K562 (cell line): ENCODE measurements around the gene GP1BB. TPM values are rescaled to one million over a fixed set of nuclear protein-coding genes. Genes with fewer than 3 reads are reported as not detected.

ENCODE experiments used
- COPS2 ChIP-seq: fragments of 450-650 bp; conservative IDR thresholded peaks from 2 replicates; pipeline ENCODE4 v1.6.1; 2016; ENCODE audit warnings: mild to moderate bottlenecking, moderate library complexity
- ZBTB40 ChIP-seq, 2 experiments: fragments of 450-650 bp in 1 of 2; sonication (generic) in 1 of 2; formaldehyde crosslinking in 1 of 2; IDR thresholded peaks; 2 replicates each; pipeline versions ENCODE4 v1.7.1 to v1.9.0; 2016 to 2022; ENCODE audit warnings: inconsistent platforms in 1 of 2, mild to moderate bottlenecking in 1 of 2, missing genetic modification reagents in 1 of 2
- polyA plus RNA-seq, 8 experiments: library from polyadenylated mRNA; depleted of rRNA in 4 of 8; stranded (reverse) in 5 of 8; unstranded in 3 of 8; fragments of >200 nt; fragmentation: Nextera tagmentation in 2 of 8; fragmentation: Illumina TruSeq in 1 of 8; extraction: Ambion mirVana in 2 of 8; extraction: Trizol in 1 of 8; gene quantifications; 2 replicates each; pipeline versions ENCODE4 v1.2.1 to v1.2.3, GENCODE V29; 2011 to 2014; ENCODE audit warnings: inconsistent platforms in 1 of 8, missing spikeins in 1 of 8
- total RNA-seq, 7 experiments: library from RNA; depleted of rRNA in 6 of 7; stranded (reverse); fragments of >200 nt in 6 of 7; fragmentation: Illumina TruSeq in 2 of 7; extraction: Trizol in 2 of 7; gene quantifications; 2 replicates each; pipeline versions ENCODE4 v1.2.1 to v1.2.3, GENCODE V29; 2011 to 2021; ENCODE audit warnings: low replicate concordance in 1 of 7

GP1BB gene
- total and polyA plus RNA-seq, 9 of the 15 experiments (the other 6 are each of a cell fraction or from before 2014, with no cell fraction given), result 0.69 to 162 (median 2.8) TPM

GRCh38 chr22:19722178-19722981 lies 959 bp upstream of the GP1BB start (continued):
- TF ChIP-seq ZBTB40 (IDR thresholded peaks at IDR 0.05) (no peak), ZBTB40 (CRISPR knock-in tag; IDR thresholded peaks at IDR 0.05) (no peak), COPS2 (no peak)
- TF ChIP-seq, all 486 proteins: peak for 51
